Measurements from ENCODE around the gene DARS1. TPM values are rescaled to one million over a fixed set of nuclear protein-coding genes. Genes with fewer than 3 reads are reported as not detected.

Gene DARS1
- total RNA-seq, 4 donors from 2014 or later, result 71.4 to 112 (median 81.2) TPM

DNA sequence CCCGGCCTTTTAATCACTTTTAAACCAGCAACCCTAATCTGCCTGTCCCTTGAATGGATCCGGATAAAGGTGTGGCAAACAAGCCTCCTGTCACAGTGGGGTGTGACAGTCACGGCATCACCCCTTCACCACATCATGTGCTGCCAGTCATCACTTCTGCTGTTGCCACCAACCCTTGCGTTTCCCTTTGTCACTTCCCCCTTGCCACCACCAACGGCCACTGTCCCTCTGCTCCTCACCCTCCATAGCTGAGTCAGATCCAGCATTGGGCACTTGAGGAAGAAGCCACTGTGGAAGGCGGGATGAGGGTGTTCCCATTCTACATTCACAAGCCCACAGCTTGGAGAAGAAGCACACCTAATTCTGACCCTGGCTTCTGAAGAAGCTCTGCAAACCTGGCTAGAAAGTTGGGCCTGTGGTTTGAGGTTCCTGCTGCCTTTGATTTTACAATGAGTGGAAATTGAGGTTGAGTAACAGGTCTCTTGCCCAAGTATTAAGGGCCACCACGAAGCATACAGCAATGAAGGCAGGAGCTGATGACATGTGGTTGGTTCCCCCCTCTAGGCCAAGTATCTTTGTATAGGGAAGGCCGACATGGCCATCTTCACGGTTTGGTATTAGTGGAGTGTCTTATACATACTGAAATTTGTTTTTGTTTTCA is 22.9 kb upstream of the DARS1 start:
- TF ChIP-seq, protein P1, sequence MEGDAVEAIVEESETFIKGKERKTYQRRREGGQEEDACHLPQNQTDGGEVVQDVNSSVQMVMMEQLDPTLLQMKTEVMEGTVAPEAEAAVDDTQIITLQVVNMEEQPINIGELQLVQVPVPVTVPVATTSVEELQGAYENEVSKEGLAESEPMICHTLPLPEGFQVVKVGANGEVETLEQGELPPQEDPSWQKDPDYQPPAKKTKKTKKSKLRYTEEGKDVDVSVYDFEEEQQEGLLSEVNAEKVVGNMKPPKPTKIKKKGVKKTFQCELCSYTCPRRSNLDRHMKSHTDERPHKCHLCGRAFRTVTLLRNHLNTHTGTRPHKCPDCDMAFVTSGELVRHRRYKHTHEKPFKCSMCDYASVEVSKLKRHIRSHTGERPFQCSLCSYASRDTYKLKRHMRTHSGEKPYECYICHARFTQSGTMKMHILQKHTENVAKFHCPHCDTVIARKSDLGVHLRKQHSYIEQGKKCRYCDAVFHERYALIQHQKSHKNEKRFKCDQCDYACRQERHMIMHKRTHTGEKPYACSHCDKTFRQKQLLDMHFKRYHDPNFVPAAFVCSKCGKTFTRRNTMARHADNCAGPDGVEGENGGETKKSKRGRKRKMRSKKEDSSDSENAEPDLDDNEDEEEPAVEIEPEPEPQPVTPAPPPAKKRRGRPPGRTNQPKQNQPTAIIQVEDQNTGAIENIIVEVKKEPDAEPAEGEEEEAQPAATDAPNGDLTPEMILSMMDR (IDR thresholded peaks at IDR 0.05; ENCODE audit: low read depth), result no peak

DNA sequence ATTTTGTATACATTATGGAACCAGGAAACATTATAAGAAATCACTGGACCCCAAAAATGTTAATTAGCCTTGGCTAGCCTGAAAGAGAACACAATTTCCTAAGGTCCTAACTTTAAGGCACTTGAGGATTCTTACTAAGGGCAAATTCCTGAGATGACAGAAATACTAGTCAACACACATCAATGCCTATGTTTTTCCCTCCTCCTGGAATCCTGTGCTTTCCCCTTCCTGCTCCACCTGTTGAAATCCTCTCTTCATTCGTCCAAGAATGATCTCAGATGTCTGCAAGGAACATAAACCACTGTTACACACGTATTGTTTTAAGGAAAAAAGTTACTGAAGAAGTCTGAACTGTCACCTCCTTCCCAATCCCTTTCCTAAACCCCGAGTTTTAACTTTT is 21.2 kb upstream of the DARS1 start:
- TF ChIP-seq, protein P1 (IDR thresholded peaks at IDR 0.05; ENCODE audit: low read depth), result no peak

- TF ChIP-seq, protein P1 (IDR thresholded peaks at IDR 0.05; ENCODE audit: low read depth), result no peak
Observed at GRCh38 chr2:136005462-136006196, 20.2 kb upstream of the DARS1 start.

DNA sequence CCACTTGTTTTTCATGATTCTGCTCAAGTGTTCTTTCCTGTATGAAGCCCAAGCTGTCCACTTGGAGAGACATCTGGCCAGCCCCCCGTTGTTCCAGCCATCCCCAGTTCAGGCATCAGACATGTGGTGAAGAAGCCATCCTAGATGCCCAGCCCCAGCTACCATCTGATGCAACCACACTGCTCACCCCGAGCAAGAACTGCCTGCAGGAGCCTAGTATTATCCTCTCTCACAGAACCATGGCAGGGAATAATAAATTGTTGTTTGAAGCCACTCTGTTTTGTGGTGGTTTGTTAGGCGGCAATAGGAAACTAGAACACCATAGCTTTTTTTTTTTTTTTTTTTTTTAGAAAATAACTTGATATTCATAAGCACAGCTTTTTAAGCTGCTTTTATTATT is 19.5 kb upstream of the DARS1 start:
- TF ChIP-seq, protein P1 (IDR thresholded peaks at IDR 0.05; ENCODE audit: low read depth), result no peak

DNA sequence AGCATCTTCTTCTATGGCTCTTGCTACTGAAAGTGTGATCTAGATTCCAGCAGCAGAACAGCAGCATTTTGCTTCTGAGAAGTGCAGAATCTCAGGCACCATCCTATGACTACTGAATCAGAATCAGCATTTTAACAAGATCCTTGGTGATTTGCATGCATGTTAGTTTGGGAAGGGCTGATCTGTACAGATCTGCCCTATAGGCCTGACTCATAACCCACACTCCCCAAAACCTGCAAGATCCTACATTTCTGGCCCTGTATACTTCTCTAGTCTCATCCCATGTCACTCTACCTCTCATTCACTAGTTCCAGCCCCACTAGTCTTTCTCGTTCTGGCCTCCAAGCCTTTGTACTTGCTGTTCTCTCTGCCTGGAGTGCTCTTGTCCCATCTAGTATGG is 15.7 kb upstream of the DARS1 start:
- TF ChIP-seq, protein P1 (IDR thresholded peaks at IDR 0.05; ENCODE audit: low read depth), result no peak

DNA sequence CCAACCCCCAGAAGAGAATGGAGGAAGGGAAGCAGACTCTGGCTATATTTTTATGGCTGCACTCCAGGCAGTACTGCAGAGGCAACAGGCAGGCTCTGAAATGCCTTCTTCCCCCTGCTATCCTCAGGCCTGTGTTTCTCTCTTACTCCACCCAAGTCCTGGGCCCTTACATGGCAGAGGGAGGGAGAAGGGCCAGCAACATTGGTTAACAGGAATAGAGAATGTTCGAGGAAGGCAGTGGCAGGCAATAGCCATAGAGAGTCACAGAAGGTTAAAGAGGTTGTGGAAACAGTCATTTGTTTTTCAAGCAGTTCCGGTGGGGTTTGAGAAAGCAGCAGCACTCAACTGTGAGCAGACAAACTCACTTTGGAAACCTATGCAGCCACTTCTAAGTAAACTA is 15.1 kb upstream of the DARS1 start:
- TF ChIP-seq, protein P1 (IDR thresholded peaks at IDR 0.05; ENCODE audit: low read depth), result no peak

GRCh38 chr2:135999899-136000298 is 14.5 kb upstream of the DARS1 start:
- TF ChIP-seq, protein P1 (IDR thresholded peaks at IDR 0.05; ENCODE audit: low read depth), result no peak
